ENCODE data around the gene GIGYF2. TPM values are rescaled to one million over a fixed set of nuclear protein-coding genes. Genes with fewer than 3 reads are reported as not detected.

Gene GIGYF2
- total and polyA plus RNA-seq, 2 of the 13 experiments (the other 11 are each of a cell fraction or from before 2014, with no cell fraction given): 44.9 to 73.5 TPM

GRCh38 chr2:232860593-232861241 lies 163.6 kb downstream of the GIGYF2 start (continued):
- no peak for TF ChIP-seq THAP9 (CRISPR knock-in tag; IDR thresholded peaks at IDR 0.05; ENCODE audit: borderline replicate concordance)
- TF ChIP-seq ZNF563 (CRISPR knock-in tag; IDR thresholded peaks at IDR 0.05): no peak
- no peak for TF ChIP-seq ZC3H13 (CRISPR knock-in tag; IDR thresholded peaks at IDR 0.05)
- TF ChIP-seq HOXA9 (CRISPR knock-in tag; IDR thresholded peaks at IDR 0.05; ENCODE audit: borderline replicate concordance): no peak
- TF ChIP-seq PRDM10 (CRISPR knock-in tag; IDR thresholded peaks at IDR 0.05; ENCODE audit: low read depth): peak; percentile 94
- 0 out of 2 replicates have a peak, but pooled peaks have one; percentile 25 for TF ChIP-seq LCORL (IDR thresholded peaks at IDR 0.05)
- TF ChIP-seq LCORL (CRISPR knock-in tag; IDR thresholded peaks at IDR 0.05): peak; percentile 49; the same call in 1 of the 2 replicates
- no peak; the same call in 1 of the 2 replicates for TF ChIP-seq KAT8 (CRISPR knock-in tag; IDR thresholded peaks at IDR 0.05)
- TF ChIP-seq ZSCAN29 (CRISPR knock-in tag; conservative IDR thresholded peaks at IDR 0.05): no peak
- no peak for TF ChIP-seq SIN3A (IDR thresholded peaks at IDR 0.05; ENCODE audit: borderline replicate concordance, low read depth, low read length)
- no peak for TF ChIP-seq ZNF713 (CRISPR knock-in tag; IDR thresholded peaks at IDR 0.05)
- no peak for TF ChIP-seq ZBTB39 (CRISPR knock-in tag; IDR thresholded peaks at IDR 0.05)
- TF ChIP-seq, protein P1, sequence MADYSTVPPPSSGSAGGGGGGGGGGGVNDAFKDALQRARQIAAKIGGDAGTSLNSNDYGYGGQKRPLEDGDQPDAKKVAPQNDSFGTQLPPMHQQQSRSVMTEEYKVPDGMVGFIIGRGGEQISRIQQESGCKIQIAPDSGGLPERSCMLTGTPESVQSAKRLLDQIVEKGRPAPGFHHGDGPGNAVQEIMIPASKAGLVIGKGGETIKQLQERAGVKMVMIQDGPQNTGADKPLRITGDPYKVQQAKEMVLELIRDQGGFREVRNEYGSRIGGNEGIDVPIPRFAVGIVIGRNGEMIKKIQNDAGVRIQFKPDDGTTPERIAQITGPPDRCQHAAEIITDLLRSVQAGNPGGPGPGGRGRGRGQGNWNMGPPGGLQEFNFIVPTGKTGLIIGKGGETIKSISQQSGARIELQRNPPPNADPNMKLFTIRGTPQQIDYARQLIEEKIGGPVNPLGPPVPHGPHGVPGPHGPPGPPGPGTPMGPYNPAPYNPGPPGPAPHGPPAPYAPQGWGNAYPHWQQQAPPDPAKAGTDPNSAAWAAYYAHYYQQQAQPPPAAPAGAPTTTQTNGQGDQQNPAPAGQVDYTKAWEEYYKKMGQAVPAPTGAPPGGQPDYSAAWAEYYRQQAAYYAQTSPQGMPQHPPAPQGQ (CRISPR knock-in tag; IDR thresholded peaks at IDR 0.05; ENCODE audit: borderline replicate concordance): peak; percentile 86; the same call in 1 of the 2 replicates
- TF ChIP-seq KAT7 (CRISPR knock-in tag; IDR thresholded peaks at IDR 0.05; ENCODE audit: borderline replicate concordance): peak; percentile 55; the same call in 1 of the 2 replicates
- no peak for TF ChIP-seq NFIC (IDR thresholded peaks at IDR 0.05; ENCODE audit: low read length)
- TF ChIP-seq GTF2F1 (IDR thresholded peaks at IDR 0.05; ENCODE audit: low read length): no peak
- no peak for TF ChIP-seq SRSF9 (IDR thresholded peaks at IDR 0.05; ENCODE audit: borderline replicate concordance, insufficient read depth, low read depth, low read length, poor library complexity, severe bottlenecking)
- TF ChIP-seq NRL (CRISPR knock-in tag; IDR thresholded peaks at IDR 0.05; ENCODE audit: borderline replicate concordance): no peak
- TF ChIP-seq SOX5 (CRISPR knock-in tag; IDR thresholded peaks at IDR 0.05; ENCODE audit: borderline replicate concordance): peak; percentile 72
